Fibroblast of mammary gland (primary cell): Measurements from ENCODE around the gene SULT1B1.

Experiments used
- DNase-seq: peaks from one replicate; pipeline ENCODE4 v3.0.0-alpha.2; 2010; ENCODE audit warnings: low read depth
- H3K4me3 ChIP-seq: 2 replicates; pipeline ENCODE4 v1.5.1; 2011; ENCODE audit warnings: low read depth, mild to moderate bottlenecking, low read length, moderate library complexity; ENCODE audit not compliant: control insufficient read depth
- CTCF ChIP-seq: conservative IDR thresholded peaks from 2 replicates; pipeline ENCODE4 v1.5.1; 2011; ENCODE audit warnings: low read depth, low read length, inconsistent platforms; ENCODE audit not compliant: control insufficient read depth, insufficient read depth

The SULT1B1 gene

GRCh38 chr4:69684804-69685203 is 75.6 kb downstream of the SULT1B1 start:
- no peak for TF ChIP-seq CTCF
- no peak for DNase-seq
- H3K4me3 ChIP-seq, result no peak overlapping the region
